ENCODE results near the gene GADD45A. TPM values are rescaled to one million over a fixed set of nuclear protein-coding genes. Genes with fewer than 3 reads are reported as not detected.
"Not testable (repeated sequence)": the region's sequence is repeated elsewhere in the genome, so short reads cannot be mapped to it uniquely, and the experiment has no call there.

Gene GADD45A
- total RNA-seq, 2 experiments from 2014 or later = 36.2 to 39.1 TPM

- Mint-ChIP-seq H3K27ac (no peak overlapping the region), H3K9me3 (no peaks in the 10 kb centered on the region), H3K4me1 (ENCODE audit: low read depth) (peaks cover 9% of the 10 kb centered on the region), H3K4me3 (no peak overlapping the region), H3K27me3 (no peaks in the 10 kb centered on the region), H3K36me3 (no peaks in the 10 kb centered on the region)
- intact Hi-C loops (cut with micrococcal nuclease) = loop anchor here (1.0 to 10.0 kb wide), 5 partner anchors 13 to 389 kb away; no protein-coding TSS in a partner anchor
- ChIA-PET POLR2A (interaction anchor here (0.7 to 3.9 kb wide), 4 partner anchors 22 to 532 kb away, joined by 3 to 24 read pairs (median 4); partner anchors contain the start of gene GADD45A), CTCF (interaction anchor here (0.9 to 2.2 kb wide), 3 partner anchors 37 to 162 kb away, joined by 3 to 10 read pairs (median 9); partner anchors contain the start of gene GADD45A)
- DNase-seq = peak; percentile 31
These were observed 38.6 kb downstream of the GADD45A start for GRCh38 chr1:67723620-67724019.

- CTCF ChIA-PET = no interaction called here
- Mint-ChIP-seq H3K27ac (no peak overlapping the region), H3K27me3 (peaks cover 3% of the 10 kb centered on the region), H3K9me3 (no peaks in the 10 kb centered on the region), H3K4me3 (no peak overlapping the region), H3K4me1 (ENCODE audit: low read depth) (peaks cover 14% of the 10 kb centered on the region), H3K36me3 (no peaks in the 10 kb centered on the region)
- POLR2A ChIA-PET = interaction anchor here (1.5 to 3.9 kb wide), 2 partner anchors 38 to 40 kb away, joined by 3 to 24 read pairs; partner anchors contain the start of gene GADD45A
- no peak for DNase-seq
- intact Hi-C loops (cut with micrococcal nuclease) = loop anchor here (10.0 kb wide), 1 partner anchor 390 kb away; no protein-coding TSS in a partner anchor
These were observed 40.0 kb downstream of the GADD45A start for GRCh38 chr1:67724928-67725560.

GRCh38 chr1:67726224-67726623, 41.2 kb downstream of the GADD45A start:
- intact Hi-C loops (cut with micrococcal nuclease) = loop anchor here (10.0 kb wide), 1 partner anchor 391 kb away; no protein-coding TSS in a partner anchor
- no peak for DNase-seq
- H3K9me3 Mint-ChIP-seq = no peaks in the 10 kb centered on the region
- POLR2A ChIA-PET = interaction anchor here (3.9 kb wide), 1 partner anchor 41 kb away, joined by 24 read pairs; the partner anchor contains the start of gene GADD45A
- CTCF ChIA-PET = no interaction called here
- peaks cover 3% of the 10 kb centered on the region for H3K27me3 Mint-ChIP-seq
- H3K36me3 Mint-ChIP-seq = no peaks in the 10 kb centered on the region
- H3K27ac Mint-ChIP-seq = no peak overlapping the region
- H3K4me1 Mint-ChIP-seq (ENCODE audit: low read depth) = peaks cover 15% of the 10 kb centered on the region
- H3K4me3 Mint-ChIP-seq = no peak overlapping the region

GRCh38 chr1:67729872-67730271, 44.9 kb downstream of the GADD45A start:
- DNase-seq = no peak
- Mint-ChIP-seq H3K27ac (no peak overlapping the region), H3K9me3 (no peaks in the 10 kb centered on the region), H3K36me3 (no peaks in the 10 kb centered on the region), H3K4me3 (no peak overlapping the region), H3K27me3 (peaks cover 3% of the 10 kb centered on the region), H3K4me1 (ENCODE audit: low read depth) (peaks cover 15% of the 10 kb centered on the region)
- ChIA-PET CTCF (interaction anchor here (1.9 kb wide), 1 partner anchor 169 kb away, joined by 4 read pairs; no protein-coding TSS in a partner anchor), POLR2A (no interaction called here)
- intact Hi-C loops (cut with micrococcal nuclease) = loop anchor here (10.0 kb wide), 1 partner anchor 395 kb away; no protein-coding TSS in a partner anchor

GRCh38 chr1:67730312-67730711, 45.3 kb downstream of the GADD45A start:
- H3K36me3 Mint-ChIP-seq; DNase-seq; H3K27me3 Mint-ChIP-seq; H3K4me3 Mint-ChIP-seq; POLR2A ChIA-PET; intact Hi-C loops (cut with micrococcal nuclease); H3K27ac Mint-ChIP-seq; H3K9me3 Mint-ChIP-seq: not testable (repeated sequence)
- CTCF ChIA-PET = interaction anchor here (0.9 to 1.9 kb wide), 2 partner anchors 31 to 169 kb away, joined by 4 read pairs; no protein-coding TSS in a partner anchor
- peaks cover 15% of the 10 kb centered on the region for H3K4me1 Mint-ChIP-seq (ENCODE audit: low read depth)

- Mint-ChIP-seq H3K36me3 (no peaks in the 10 kb centered on the region), H3K4me1 (ENCODE audit: low read depth) (peaks cover 17% of the 10 kb centered on the region), H3K27ac (no peak overlapping the region), H3K4me3 (no peak overlapping the region), H3K9me3 (no peaks in the 10 kb centered on the region), H3K27me3 (peaks cover 3% of the 10 kb centered on the region)
- DNase-seq = no peak
- POLR2A ChIA-PET = no interaction called here
- CTCF ChIA-PET = interaction anchor here (0.9 to 1.9 kb wide), 2 partner anchors 30 to 170 kb away, joined by 4 read pairs; no protein-coding TSS in a partner anchor
- intact Hi-C loops (cut with micrococcal nuclease) = no loop called here
These were observed 46.3 kb downstream of the GADD45A start for GRCh38 chr1:67731322-67731721.

- no peak overlapping the region for H3K4me3 Mint-ChIP-seq
- H3K27ac Mint-ChIP-seq = no peak overlapping the region
- intact Hi-C loops (cut with micrococcal nuclease) = no loop called here
- H3K4me1 Mint-ChIP-seq (ENCODE audit: low read depth) = peaks cover 17% of the 10 kb centered on the region
- ChIA-PET CTCF (interaction anchor here (0.7 to 1.0 kb wide), 3 partner anchors 9 to 172 kb away, joined by 3 to 4 read pairs (median 3); no protein-coding TSS in a partner anchor), POLR2A (no interaction called here)
- DNase-seq = no peak
- H3K9me3 Mint-ChIP-seq = no peaks in the 10 kb centered on the region
- peaks cover 3% of the 10 kb centered on the region for H3K27me3 Mint-ChIP-seq
- no peaks in the 10 kb centered on the region for H3K36me3 Mint-ChIP-seq
These were observed 47.8 kb downstream of the GADD45A start for GRCh38 chr1:67732750-67733151.

- peaks cover 17% of the 10 kb centered on the region for H3K4me1 Mint-ChIP-seq (ENCODE audit: low read depth)
- H3K36me3 Mint-ChIP-seq = no peaks in the 10 kb centered on the region
- no peaks in the 10 kb centered on the region for H3K9me3 Mint-ChIP-seq
- H3K27ac Mint-ChIP-seq = no peak overlapping the region
- peaks cover 3% of the 10 kb centered on the region for H3K27me3 Mint-ChIP-seq
- CTCF ChIA-PET = no interaction called here
- H3K4me3 Mint-ChIP-seq = no peak overlapping the region
- POLR2A ChIA-PET = interaction anchor here (0.7 to 0.9 kb wide), 2 partner anchors 49 to 163 kb away, joined by 3 read pairs; partner anchors contain the start of gene GADD45A
- intact Hi-C loops (cut with micrococcal nuclease) = no loop called here
- no peak for DNase-seq
These were observed 48.8 kb downstream of the GADD45A start for GRCh38 chr1:67733681-67734322.

- no peaks in the 10 kb centered on the region for H3K36me3 Mint-ChIP-seq
- POLR2A ChIA-PET = interaction anchor here (0.7 to 0.9 kb wide), 2 partner anchors 50 to 163 kb away, joined by 3 read pairs; partner anchors contain the start of gene GADD45A
- intact Hi-C loops (cut with micrococcal nuclease) = no loop called here
- CTCF ChIA-PET = no interaction called here
- H3K27ac Mint-ChIP-seq = no peak overlapping the region
- no peak overlapping the region for H3K4me3 Mint-ChIP-seq
- peaks cover 1% of the 10 kb centered on the region for H3K27me3 Mint-ChIP-seq
- H3K4me1 Mint-ChIP-seq (ENCODE audit: low read depth) = peaks cover 17% of the 10 kb centered on the region
- no peaks in the 10 kb centered on the region for H3K9me3 Mint-ChIP-seq
- DNase-seq = no peak
These were observed 49.3 kb downstream of the GADD45A start for GRCh38 chr1:67734323-67734690.

- H3K27me3 Mint-ChIP-seq = no peaks in the 10 kb centered on the region
- CTCF ChIA-PET = interaction anchor here (1.0 kb wide), 1 partner anchor 25 kb away, joined by 3 read pairs; no protein-coding TSS in a partner anchor
- H3K9me3 Mint-ChIP-seq = no peaks in the 10 kb centered on the region
- intact Hi-C loops (cut with micrococcal nuclease) = no loop called here
- H3K4me1 Mint-ChIP-seq (ENCODE audit: low read depth) = peaks cover 12% of the 10 kb centered on the region
- H3K36me3 Mint-ChIP-seq = no peaks in the 10 kb centered on the region
- no peak overlapping the region for H3K4me3 Mint-ChIP-seq
- no peak overlapping the region for H3K27ac Mint-ChIP-seq
- DNase-seq = no peak
- POLR2A ChIA-PET = no interaction called here
These were observed 50.2 kb downstream of the GADD45A start for GRCh38 chr1:67735206-67735605.

- intact Hi-C loops (cut with micrococcal nuclease) = loop anchor here (1.0 kb wide), 2 partner anchors 13 to 50 kb away; no protein-coding TSS in a partner anchor
- Mint-ChIP-seq H3K9me3 (no peaks in the 10 kb centered on the region), H3K4me3 (peak overlapping the region; percentile 50), H3K27ac (peak overlapping the region; percentile 52), H3K36me3 (no peaks in the 10 kb centered on the region), H3K27me3 (no peaks in the 10 kb centered on the region), H3K4me1 (ENCODE audit: low read depth) (peaks cover 12% of the 10 kb centered on the region)
- ChIA-PET CTCF (interaction anchor here (1.0 to 2.9 kb wide), 2 partner anchors 24 kb away, joined by 3 to 9 read pairs; no protein-coding TSS in a partner anchor), POLR2A (no interaction called here)
- peak; percentile 77 for DNase-seq
These were observed 51.0 kb downstream of the GADD45A start for GRCh38 chr1:67735806-67736627.

Measured in activated CD4-positive, alpha-beta memory T cell treated with anti-CD3 and anti-CD28 coated beads for 36 hours (primary cell).